Measurements from ENCODE around the gene DNALI1.

The DNALI1 gene

DNA sequence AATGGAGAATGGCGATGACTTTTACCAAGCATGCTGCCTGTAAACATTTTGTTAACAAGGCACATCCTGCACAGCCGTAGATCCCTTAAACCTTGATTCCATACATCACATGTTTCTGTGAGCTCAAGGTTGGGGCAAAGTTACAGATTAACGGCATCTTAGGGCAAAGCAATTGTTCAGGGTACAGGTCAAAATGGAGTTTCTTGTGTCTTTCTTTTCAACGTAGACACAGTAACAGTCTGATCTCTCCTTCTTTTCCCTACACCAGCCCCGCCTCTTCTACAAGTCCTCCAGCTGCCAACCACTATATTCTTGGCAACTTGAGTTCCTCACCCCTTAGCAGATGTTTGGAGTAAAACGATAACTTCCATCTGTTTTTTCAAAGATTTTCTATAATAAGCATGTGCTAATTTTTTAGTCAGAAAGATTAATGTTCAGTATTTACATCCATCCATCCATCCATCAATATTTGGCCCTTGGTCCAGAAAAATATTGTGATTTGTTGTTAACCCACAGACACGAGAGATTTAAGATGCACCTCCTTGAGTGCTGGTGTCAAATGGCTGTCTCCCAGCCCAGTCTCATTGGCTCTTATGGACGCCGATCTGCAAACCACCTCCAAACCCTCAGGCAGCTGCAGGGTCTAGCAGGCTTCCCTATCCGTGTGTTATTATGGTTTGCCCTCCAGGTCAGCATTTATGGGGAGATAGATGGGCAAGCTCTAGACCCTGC is 3.8 kb downstream of the DNALI1 start:
- no peak for TF ChIP-seq CTCF (IDR thresholded peaks at IDR 0.05)
- no peak for TF ChIP-seq ZFX (IDR thresholded peaks at IDR 0.05; ENCODE audit: borderline replicate concordance)
- no peak overlapping the region for H3K27ac ChIP-seq

GRCh38 chr1:37561133-37562132 is 4.7 kb downstream of the DNALI1 start:
- TF ChIP-seq CTCF (IDR thresholded peaks at IDR 0.05) (peak; percentile 81), ZFX (IDR thresholded peaks at IDR 0.05; ENCODE audit: borderline replicate concordance) (no peak)
- H3K27ac ChIP-seq = no peak overlapping the region

- H3K27ac ChIP-seq = peak overlapping the region; percentile 26; the same call in 1 of the 2 replicates
- TF ChIP-seq ZFX (IDR thresholded peaks at IDR 0.05; ENCODE audit: borderline replicate concordance) = no peak
- no peak for TF ChIP-seq CTCF (IDR thresholded peaks at IDR 0.05)
These were observed 6.2 kb downstream of the DNALI1 start for GRCh38 chr1:37562984-37563383.

DNA sequence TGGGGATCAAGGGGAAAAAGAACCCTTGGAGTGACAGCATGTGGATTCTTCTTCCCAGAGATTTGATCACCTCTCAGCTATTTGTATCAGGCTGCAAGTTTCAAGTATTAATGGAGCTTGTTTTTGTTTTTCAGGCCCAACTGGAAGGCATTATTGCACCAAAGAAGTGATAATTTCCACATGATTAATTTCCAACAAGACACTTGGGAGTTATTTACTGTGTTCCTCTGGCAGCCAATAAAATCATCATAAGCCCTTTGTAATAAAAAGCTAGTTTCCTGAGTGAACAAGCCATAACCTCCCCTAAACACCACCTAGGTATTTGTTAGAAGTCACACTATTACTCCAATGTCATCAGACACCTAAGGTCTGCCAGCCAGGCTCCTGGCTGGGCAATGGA is 8.2 kb downstream of the DNALI1 start:
- TF ChIP-seq ZFX (IDR thresholded peaks at IDR 0.05; ENCODE audit: borderline replicate concordance) = no peak
- no peak for TF ChIP-seq CTCF (IDR thresholded peaks at IDR 0.05)

GRCh38 chr1:37567023-37567422 is 10.3 kb downstream of the DNALI1 start:
- no peak overlapping the region for H3K27ac ChIP-seq
- TF ChIP-seq CTCF (IDR thresholded peaks at IDR 0.05) = no peak
- no peak for TF ChIP-seq ZFX (IDR thresholded peaks at IDR 0.05; ENCODE audit: borderline replicate concordance)

More for the DNA sequence above, 8.2 kb downstream of the DNALI1 start:
- H3K27ac ChIP-seq = no peak overlapping the region

GRCh38 chr1:37570528-37571334 is 14.0 kb downstream of the DNALI1 start:
- no peak overlapping the region for H3K27ac ChIP-seq
- no peak for TF ChIP-seq ZFX (IDR thresholded peaks at IDR 0.05; ENCODE audit: borderline replicate concordance)
- no peak for TF ChIP-seq CTCF (IDR thresholded peaks at IDR 0.05)
